ENCODE data around the gene DNAJC18. TPM values are rescaled to one million over a fixed set of nuclear protein-coding genes. Genes with fewer than 3 reads are reported as not detected.
A peak's percentile ranks its signal among the peaks of the same experiment; 100 is the strongest.

Gene DNAJC18
- total and polyA plus RNA-seq, 2 of the 4 experiments (the other 2 are of a cell fraction): 8.5 to 11.1 TPM

GRCh38 chr5:139418793-139419192, 20.5 kb downstream of the DNAJC18 start:
- POLR2A ChIA-PET (ENCODE audit: unreplicated experiment): no interaction called here
- H3K4ac ChIP-seq (ENCODE audit: low read depth, low read length): no peak overlapping the region
- H3K23ac ChIP-seq (ENCODE audit: low read depth, low read length): no peak overlapping the region
- H3K4me3 ChIP-seq (ENCODE audit: insufficient read depth, low read depth, low read length): no peak overlapping the region
- H2AFZ ChIP-seq (replicated peaks; ENCODE audit: low read length, poor library complexity): no peak overlapping the region
- CTCF ChIA-PET: interaction anchor here (1.5 kb wide), 1 partner anchor 95 kb away, joined by 5 read pairs; no protein-coding TSS in a partner anchor
- in situ Hi-C loops (cut with MboI; ENCODE audit: low sequenced_read_pairs) (no loop called here), dilution Hi-C loops (cut with HindIII; ENCODE audit: low sequenced_read_pairs, unreplicated experiment) (loop anchor here (25.0 kb wide), 1 partner anchor 94 kb away; no protein-coding TSS in a partner anchor), intact Hi-C loops (cut with micrococcal nuclease) (no loop called here)
- peak overlapping the region; percentile 7 for H2AK9ac ChIP-seq (replicated peaks; ENCODE audit: low read depth, low read length, poor library complexity)
- H2BK20ac ChIP-seq (ENCODE audit: low read depth, low read length): no peak overlapping the region
- H3K9me3 ChIP-seq (ENCODE audit: control insufficient read depth, insufficient read depth, low read length): no peaks in the 10 kb centered on the region
- no peaks in the 10 kb centered on the region for H3K27me3 ChIP-seq (ENCODE audit: control insufficient read depth, insufficient read depth, low read length)
- BruUV-seq (replicated peaks): no TSS peak
- no CpG with 5 or more reads among the region's 1 CpG for WGBS, 2 experiments (ENCODE audit: extremely low coverage in 2 of 2, insufficient read length in 1 of 2)
- no peak for TF ChIP-seq ELK1 (IDR thresholded peaks at IDR 0.05; ENCODE audit: borderline replicate concordance, low read depth, low read length)
- no peak for TF ChIP-seq SMC3 (IDR thresholded peaks at IDR 0.05; ENCODE audit: low read depth, low read length)
- no peak for TF ChIP-seq CEBPB (IDR thresholded peaks at IDR 0.05; ENCODE audit: low read depth, low read length)
- no peak for TF ChIP-seq RCOR1 (IDR thresholded peaks at IDR 0.05; ENCODE audit: insufficient replicate concordance, low read length)
- TF ChIP-seq BHLHE40 (IDR thresholded peaks at IDR 0.05; ENCODE audit: low read depth, low read length): no peak
- TF ChIP-seq USF2 (IDR thresholded peaks at IDR 0.05; ENCODE audit: low read depth, low read length): no peak
- TF ChIP-seq MAFK (IDR thresholded peaks at IDR 0.05; ENCODE audit: low read depth, low read length): no peak
- TF ChIP-seq MXI1 (IDR thresholded peaks at IDR 0.05; ENCODE audit: borderline replicate concordance, low read depth, low read length): no peak
- TF ChIP-seq FOS (IDR thresholded peaks at IDR 0.05; ENCODE audit: low read depth, low read length): no peak
- TF ChIP-seq MAZ (IDR thresholded peaks at IDR 0.05; ENCODE audit: borderline replicate concordance, low read depth, low read length): no peak
- TF ChIP-seq POLR2A (IDR thresholded peaks at IDR 0.05; ENCODE audit: low read depth, low read length): no peak
- TF ChIP-seq CTCF (conservative IDR thresholded peaks at IDR 0.05; ENCODE audit: low read depth, low read length): no peak
- TF ChIP-seq NFE2L2 (IDR thresholded peaks at IDR 0.05; ENCODE audit: low read depth, low read length): no peak
- TF ChIP-seq RAD21 (IDR thresholded peaks at IDR 0.05; ENCODE audit: low read length): no peak
- TF ChIP-seq CHD1 (IDR thresholded peaks at IDR 0.05; ENCODE audit: low read depth, low read length): no peak
- no peak for TF ChIP-seq RFX5 (IDR thresholded peaks at IDR 0.05; ENCODE audit: low read depth, low read length)
- H4K20me1 ChIP-seq (ENCODE audit: insufficient read depth, low read length): no peaks in the 10 kb centered on the region
- H3K36me3 ChIP-seq (ENCODE audit: control insufficient read depth, insufficient read depth, low read length): peaks cover 19% of the 10 kb centered on the region
- no peak overlapping the region for H2BK15ac ChIP-seq (ENCODE audit: low read depth, low read length)
- no peak overlapping the region for H3K56ac ChIP-seq (ENCODE audit: extremely low read depth, insufficient read depth, low read length)
- no peak for ATAC-seq (ENCODE audit: low read depth)
- peaks cover 7% of the 10 kb centered on the region; the same call in 1 of the 2 replicates for H3K4me1 ChIP-seq (ENCODE audit: control insufficient read depth, insufficient read depth, low read length)
- no peak overlapping the region for H3K14ac ChIP-seq (replicated peaks; ENCODE audit: low read depth, low read length)
- H2AK5ac ChIP-seq (ENCODE audit: low read depth, low read length): no peak overlapping the region
- no peak overlapping the region for H4K91ac ChIP-seq (ENCODE audit: insufficient read depth, low read depth, low read length)
- no peak overlapping the region for H3K9ac ChIP-seq (ENCODE audit: low read depth, low read length)
- H3K27ac ChIP-seq (ENCODE audit: insufficient read depth, low read length): no peak overlapping the region
- no peak overlapping the region for H3K4me2 ChIP-seq (ENCODE audit: low read depth, low read length)
- H4K8ac ChIP-seq (ENCODE audit: low read depth in 2 of 2, low read length in 2 of 2): no peak overlapping the region
- no peak overlapping the region for H4K5ac ChIP-seq (ENCODE audit: low read depth, low read length)
- no peak overlapping the region for H2BK120ac ChIP-seq (ENCODE audit: low read depth, low read length)
- H3K18ac ChIP-seq (ENCODE audit: low read depth, low read length): no peak overlapping the region
- no peak overlapping the region for H2BK5ac ChIP-seq (ENCODE audit: low read depth, low read length, poor library complexity, severe bottlenecking)
- H3K79me1 ChIP-seq (ENCODE audit: low read depth in 1 of 2, low read length in 2 of 2): no peaks in the 10 kb centered on the region
- no peak for DNase-seq
- H3K9me1 ChIP-seq (ENCODE audit: insufficient read depth, low read length): no peaks in the 10 kb centered on the region
